Activated B cell treated with CpG ODN at 0.5 μM for 24 hours (primary cell): ENCODE results near the gene APAF1. TPM values are rescaled to one million over a fixed set of nuclear protein-coding genes. Genes with fewer than 3 reads are reported as not detected.
"Not testable (repeated sequence)": the region's sequence is repeated elsewhere in the genome, so short reads cannot be mapped to it uniquely, and the experiment has no call there.

Experiments
- ATAC-seq: fragments of 200-7000 bp; cut with Tn5 transposase; one replicate; pipeline ENCODE4 v1.10.0; 2021; ENCODE audit warnings: low read depth, mild to moderate bottlenecking, moderate library complexity
- CTCF ChIA-PET: fragments of 350-600 bp; sonication (Branson Sonifier 250); formaldehyde crosslinking; loops from one replicate; lab custom pipeline; 2021; ENCODE audit warnings: antibody characterized with exemption; lab: Charles Lee
- POLR2A ChIA-PET: fragments of 350-600 bp; sonication (Branson Sonifier 250); formaldehyde crosslinking; loops from one replicate; lab custom pipeline; 2021; ENCODE audit warnings: antibody characterized with exemption; lab: Charles Lee
- DNase-seq: peaks from one replicate; pipeline ENCODE4 v3.0.0; 2022
- H3K27ac Mint-ChIP-seq: one replicate; pipeline ENCODE4 v1.8.0; 2020; ENCODE audit warnings: mixed read lengths
- H3K27me3 Mint-ChIP-seq: one replicate; pipeline ENCODE4 v1.8.0; 2021; ENCODE audit warnings: mixed read lengths
- H3K36me3 Mint-ChIP-seq: one replicate; pipeline ENCODE4 v1.8.0; 2021; ENCODE audit warnings: low read depth, mixed read lengths
- H3K4me1 Mint-ChIP-seq: one replicate; pipeline ENCODE4 v1.8.0; 2021; ENCODE audit warnings: mixed read lengths
- H3K4me3 Mint-ChIP-seq: one replicate; pipeline ENCODE4 v1.8.0; 2020; ENCODE audit warnings: mild to moderate bottlenecking, mixed read lengths
- H3K9me3 Mint-ChIP-seq: one replicate; pipeline ENCODE4 v1.8.0; 2020; ENCODE audit warnings: mixed read lengths
- CTCF ChIP-seq: fragments of 200-600 bp; IDR thresholded peaks from one replicate; pipeline ENCODE4 v1.8.0; 2022; ENCODE audit warnings: antibody characterized with exemption, mild to moderate bottlenecking
- intact Hi-C: fragments of 100-400 bp; cut with micrococcal nuclease; formaldehyde crosslinking; loops from one replicate; pipeline ENCODE4 v1.15.1; 2024
- total RNA-seq: library from RNA; stranded (reverse); gene quantifications from 2 replicates; pipeline ENCODE4 v1.2.3, GENCODE V29; 2022

Gene APAF1
- total RNA-seq, 1 donor from 2014 or later: 24.0 TPM

- no peaks in the 10 kb centered on the region for H3K27me3 Mint-ChIP-seq
- ATAC-seq (no peak), DNase-seq (no peak)
- ChIA-PET CTCF (interaction anchor here (0.9 kb wide), 1 partner anchor 32 kb away, joined by 4 read pairs; no protein-coding TSS in a partner anchor), POLR2A (no interaction called here)
- TF ChIP-seq CTCF: no peak
- H3K36me3 Mint-ChIP-seq: peaks cover 3% of the 10 kb centered on the region
- H3K9me3 Mint-ChIP-seq: no peaks in the 10 kb centered on the region
- no peak overlapping the region for H3K4me3 Mint-ChIP-seq
- H3K27ac Mint-ChIP-seq: no peak overlapping the region
- peaks cover 29% of the 10 kb centered on the region for H3K4me1 Mint-ChIP-seq
- intact Hi-C loops: no loop called here
These were observed 5.6 kb upstream of the APAF1 start for GRCh38 chr12:98639491-98639890.

GRCh38 chr12:98642801-98643200 is 2.3 kb upstream of the APAF1 start:
- Mint-ChIP-seq H3K4me3 (peak overlapping the region; percentile 97), H3K36me3 (peaks cover 12% of the 10 kb centered on the region), H3K27ac (peak overlapping the region; percentile 18), H3K4me1 (peaks cover 19% of the 10 kb centered on the region)
- ATAC-seq, H3K9me3 Mint-ChIP-seq, DNase-seq, H3K27me3 Mint-ChIP-seq: not testable (repeated sequence)
- CTCF ChIA-PET: interaction anchor here (1.7 kb wide), 1 partner anchor 76 kb away, joined by 4 read pairs; no protein-coding TSS in a partner anchor
- POLR2A ChIA-PET: interaction anchor here (1.5 to 5.6 kb wide), 3 partner anchors 30 to 127 kb away, joined by 3 to 100 read pairs (median 29); partner anchors contain the start of genes SLC25A3 and TMPO
- intact Hi-C loops: loop anchor here (10.0 kb wide), 1 partner anchor 1622 kb away; the partner anchor contains the start of genes DEPDC4 and SCYL2

GRCh38 chr12:98644433-98644711 is 718 bp upstream of the APAF1 start:
- peaks cover 20% of the 10 kb centered on the region for H3K36me3 Mint-ChIP-seq

GRCh38 chr12:98645572-98646067 is 530 bp downstream of the APAF1 start:
- Mint-ChIP-seq H3K4me3 (peak overlapping the region; percentile 97), H3K4me1 (peaks cover 19% of the 10 kb centered on the region), H3K27me3 (no peaks in the 10 kb centered on the region), H3K9me3 (no peaks in the 10 kb centered on the region), H3K27ac (peak overlapping the region; percentile 78), H3K36me3 (peaks cover 28% of the 10 kb centered on the region)
- TF ChIP-seq CTCF: no peak
- DNase-seq (no peak), ATAC-seq (peak; percentile 1)
- ChIA-PET POLR2A (interaction anchor here (0.7 to 5.6 kb wide), 5 partner anchors 10 to 159 kb away, joined by 4 to 100 read pairs (median 14); partner anchors contain the start of genes SLC25A3 and TMPO), CTCF (interaction anchor here (0.8 to 1.6 kb wide), 4 partner anchors 40 to 131 kb away, joined by 3 to 8 read pairs (median 4); no protein-coding TSS in a partner anchor)
- intact Hi-C loops: loop anchor here (1.0 to 10.0 kb wide), 8 partner anchors 9 to 1739 kb away; partner anchors contain the start of genes DEPDC4, NEDD1, SCYL2 and SLC25A3

More at GRCh38 chr12:98644433-98644711, 718 bp upstream of the APAF1 start:
- peak; percentile 9 for ATAC-seq
- H3K27me3 Mint-ChIP-seq: no peaks in the 10 kb centered on the region
- peaks cover 19% of the 10 kb centered on the region for H3K4me1 Mint-ChIP-seq
- ChIA-PET CTCF (interaction anchor here (1.1 kb wide), 1 partner anchor 52 kb away, joined by 4 read pairs; no protein-coding TSS in a partner anchor), POLR2A (interaction anchor here (0.6 to 5.6 kb wide), 12 partner anchors 8 to 153 kb away, joined by 3 to 100 read pairs (median 6); partner anchors contain the start of genes SLC25A3 and TMPO)
- peak overlapping the region; percentile 97 for H3K4me3 Mint-ChIP-seq
- no peak for TF ChIP-seq CTCF
- intact Hi-C loops: loop anchor here (1.0 to 10.0 kb wide), 5 partner anchors 8 to 1738 kb away; partner anchors contain the start of genes DEPDC4, NEDD1 and SCYL2
- no peaks in the 10 kb centered on the region for H3K9me3 Mint-ChIP-seq
- peak overlapping the region; percentile 94 for H3K27ac Mint-ChIP-seq
- no peak for DNase-seq

GRCh38 chr12:98646294-98647090 is 1.4 kb downstream of the APAF1 start:
- ChIA-PET POLR2A (interaction anchor here (0.7 to 5.6 kb wide), 4 partner anchors 34 to 160 kb away, joined by 4 to 100 read pairs (median 18); partner anchors contain the start of genes SLC25A3 and TMPO), CTCF (interaction anchor here (0.8 to 1.6 kb wide), 4 partner anchors 41 to 132 kb away, joined by 3 to 8 read pairs (median 4); no protein-coding TSS in a partner anchor)
- no peak for DNase-seq

More at GRCh38 chr12:98646294-98647090, 1.4 kb downstream of the APAF1 start:
- Mint-ChIP-seq H3K4me1 (peaks cover 18% of the 10 kb centered on the region), H3K4me3 (peak overlapping the region; percentile 97), H3K27me3 (no peaks in the 10 kb centered on the region), H3K9me3 (no peaks in the 10 kb centered on the region), H3K36me3 (peaks cover 35% of the 10 kb centered on the region), H3K27ac (peak overlapping the region; percentile 8)
- intact Hi-C loops: loop anchor here (10.0 kb wide), 1 partner anchor 1618 kb away; the partner anchor contains the start of genes DEPDC4 and SCYL2
- TF ChIP-seq CTCF: no peak
- no peak for ATAC-seq
